Measurements from ENCODE around the gene LYST.

Gene LYST

GRCh38 chr1:235841938-235842545, 24.7 kb downstream of the LYST start:
- Histone ChIP-seq H3K79me2 (ENCODE audit: low read length) (no peaks in the 10 kb centered on the region), H3K9me3 (replicated peaks; ENCODE audit: insufficient read depth, low read length) (no peaks in the 10 kb centered on the region), H3K4me1 (ENCODE audit: low read length) (no peaks in the 10 kb centered on the region), H3F3A (ENCODE audit: insufficient read depth, low read length) (no peaks in the 10 kb centered on the region), H2AFZ (ENCODE audit: low read length) (no peak overlapping the region), H3K4me3 (ENCODE audit: low read length) (no peak overlapping the region), H3K36me3 (replicated peaks; ENCODE audit: insufficient read depth, low read length) (no peaks in the 10 kb centered on the region), H3K4me2 (ENCODE audit: low read depth, low read length) (no peak overlapping the region), H4K20me1 (ENCODE audit: insufficient read depth, low read length) (no peaks in the 10 kb centered on the region), H3K9me2 (replicated peaks; ENCODE audit: insufficient read depth, low read length) (no peaks in the 10 kb centered on the region), H3K27ac (ENCODE audit: low read length) (no peak overlapping the region), H3K9ac (ENCODE audit: low read length) (no peak overlapping the region), H3K27me3 (replicated peaks; ENCODE audit: insufficient read depth, low read length) (no peaks in the 10 kb centered on the region)
- no peak for TF ChIP-seq EZH2 (optimal IDR thresholded peaks at IDR 0.05; ENCODE audit: low read depth, low read length)
- TF ChIP-seq CTCF (IDR thresholded peaks at IDR 0.05; ENCODE audit: low read length): no peak
- TF ChIP-seq EZH2phosphoT487 (IDR thresholded peaks at IDR 0.05; ENCODE audit: low read length): no peak
- DNase-seq: no peak

GRCh38 chr1:235838021-235838420, 28.7 kb downstream of the LYST start:
- no peaks in the 10 kb centered on the region for H3K9me3 ChIP-seq (replicated peaks; ENCODE audit: insufficient read depth, low read length)
- no peaks in the 10 kb centered on the region for H3K79me2 ChIP-seq (ENCODE audit: low read length)
- H3K9ac ChIP-seq (ENCODE audit: low read length): no peak overlapping the region
- no peak for DNase-seq
- H4K20me1 ChIP-seq (ENCODE audit: insufficient read depth, low read length): no peaks in the 10 kb centered on the region
- H3F3A ChIP-seq (ENCODE audit: insufficient read depth, low read length): no peaks in the 10 kb centered on the region
- H3K27ac ChIP-seq (ENCODE audit: low read length): no peak overlapping the region
- H3K4me3 ChIP-seq (ENCODE audit: low read length): no peak overlapping the region
- no peak for TF ChIP-seq CTCF (IDR thresholded peaks at IDR 0.05; ENCODE audit: low read length)
- TF ChIP-seq EZH2 (optimal IDR thresholded peaks at IDR 0.05; ENCODE audit: low read depth, low read length): no peak
- no peak for TF ChIP-seq EZH2phosphoT487 (IDR thresholded peaks at IDR 0.05; ENCODE audit: low read length)
- H3K36me3 ChIP-seq (replicated peaks; ENCODE audit: insufficient read depth, low read length): no peaks in the 10 kb centered on the region
- H3K4me2 ChIP-seq (ENCODE audit: low read depth, low read length): no peak overlapping the region
- H3K4me1 ChIP-seq (ENCODE audit: low read length): no peaks in the 10 kb centered on the region
- H2AFZ ChIP-seq (ENCODE audit: low read length): no peak overlapping the region
- H3K9me2 ChIP-seq (replicated peaks; ENCODE audit: insufficient read depth, low read length): no peaks in the 10 kb centered on the region
- H3K27me3 ChIP-seq (replicated peaks; ENCODE audit: insufficient read depth, low read length): no peaks in the 10 kb centered on the region

GRCh38 chr1:235835226-235835625, 31.5 kb downstream of the LYST start:
- no peaks in the 10 kb centered on the region for H3K9me2 ChIP-seq (replicated peaks; ENCODE audit: insufficient read depth, low read length)
- no peak for TF ChIP-seq EZH2 (optimal IDR thresholded peaks at IDR 0.05; ENCODE audit: low read depth, low read length)
- TF ChIP-seq CTCF (IDR thresholded peaks at IDR 0.05; ENCODE audit: low read length): no peak
- TF ChIP-seq EZH2phosphoT487 (IDR thresholded peaks at IDR 0.05; ENCODE audit: low read length): no peak
- H3K4me2 ChIP-seq (ENCODE audit: low read depth, low read length): no peak overlapping the region
- no peak for DNase-seq
- H3K4me3 ChIP-seq (ENCODE audit: low read length): no peak overlapping the region
- H3K9me3 ChIP-seq (replicated peaks; ENCODE audit: insufficient read depth, low read length): no peaks in the 10 kb centered on the region
- no peaks in the 10 kb centered on the region for H3K27me3 ChIP-seq (replicated peaks; ENCODE audit: insufficient read depth, low read length)
- no peaks in the 10 kb centered on the region for H3K79me2 ChIP-seq (ENCODE audit: low read length)
- H3K27ac ChIP-seq (ENCODE audit: low read length): no peak overlapping the region
- H3K36me3 ChIP-seq (replicated peaks; ENCODE audit: insufficient read depth, low read length): no peaks in the 10 kb centered on the region
- no peak overlapping the region for H2AFZ ChIP-seq (ENCODE audit: low read length)
- no peaks in the 10 kb centered on the region for H3F3A ChIP-seq (ENCODE audit: insufficient read depth, low read length)
- H3K9ac ChIP-seq (ENCODE audit: low read length): no peak overlapping the region
- H4K20me1 ChIP-seq (ENCODE audit: insufficient read depth, low read length): no peaks in the 10 kb centered on the region
- H3K4me1 ChIP-seq (ENCODE audit: low read length): no peaks in the 10 kb centered on the region

Measured in MM.1S (cell line).